WTC11 (cell line): ENCODE measurements around the gene FOXL2NB.

Experiments
- CBFB ChIP-seq: sonication (generic); formaldehyde crosslinking; IDR thresholded peaks from 2 replicates; pipeline ENCODE4 v1.8.1; 2022; ENCODE audit warnings: mild to moderate bottlenecking, low read depth, missing genetic modification reagents
- ESRRA ChIP-seq: sonication (generic); formaldehyde crosslinking; IDR thresholded peaks from 2 replicates; pipeline ENCODE4 v1.8.1; 2022; ENCODE audit warnings: mild to moderate bottlenecking, missing genetic modification reagents, borderline replicate concordance
- ZBTB21 ChIP-seq: sonication (generic); formaldehyde crosslinking; IDR thresholded peaks from 2 replicates; pipeline ENCODE4 v1.8.1; 2023; ENCODE audit warnings: mild to moderate bottlenecking, missing genetic modification reagents, borderline replicate concordance
- TF ChIP-seq, protein P1 (sequence below): fragments of 200-600 bp; IDR thresholded peaks from 2 replicates; pipeline ENCODE4 v1.8.0; 2022; ENCODE audit warnings: antibody characterized with exemption
- TF ChIP-seq, protein P2 (sequence below): sonication (generic); formaldehyde crosslinking; IDR thresholded peaks from 2 replicates; pipeline ENCODE4 v1.8.1; 2022; ENCODE audit warnings: mild to moderate bottlenecking, missing genetic modification reagents, moderate library complexity, borderline replicate concordance

DNA sequence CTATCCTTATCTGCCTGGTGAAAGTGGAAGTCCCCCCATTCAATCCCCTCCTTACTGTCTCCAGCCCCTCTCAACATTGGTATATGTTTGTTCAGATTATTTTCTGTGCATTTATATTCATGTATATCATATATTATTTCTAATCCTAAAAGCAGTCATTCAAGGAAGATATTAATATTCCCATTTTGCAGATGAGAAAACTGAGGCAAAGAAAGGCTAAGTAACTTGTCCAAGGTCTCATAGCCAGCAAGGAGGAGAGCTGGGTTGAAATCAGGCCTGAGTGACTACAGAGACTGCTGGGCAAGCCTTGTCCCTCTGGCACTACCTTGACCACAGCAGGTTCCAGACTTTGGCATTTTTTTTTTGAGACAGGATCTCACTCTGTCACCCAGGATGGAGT, 29.0 kb downstream of the FOXL2NB start:
- TF ChIP-seq, protein P1, sequence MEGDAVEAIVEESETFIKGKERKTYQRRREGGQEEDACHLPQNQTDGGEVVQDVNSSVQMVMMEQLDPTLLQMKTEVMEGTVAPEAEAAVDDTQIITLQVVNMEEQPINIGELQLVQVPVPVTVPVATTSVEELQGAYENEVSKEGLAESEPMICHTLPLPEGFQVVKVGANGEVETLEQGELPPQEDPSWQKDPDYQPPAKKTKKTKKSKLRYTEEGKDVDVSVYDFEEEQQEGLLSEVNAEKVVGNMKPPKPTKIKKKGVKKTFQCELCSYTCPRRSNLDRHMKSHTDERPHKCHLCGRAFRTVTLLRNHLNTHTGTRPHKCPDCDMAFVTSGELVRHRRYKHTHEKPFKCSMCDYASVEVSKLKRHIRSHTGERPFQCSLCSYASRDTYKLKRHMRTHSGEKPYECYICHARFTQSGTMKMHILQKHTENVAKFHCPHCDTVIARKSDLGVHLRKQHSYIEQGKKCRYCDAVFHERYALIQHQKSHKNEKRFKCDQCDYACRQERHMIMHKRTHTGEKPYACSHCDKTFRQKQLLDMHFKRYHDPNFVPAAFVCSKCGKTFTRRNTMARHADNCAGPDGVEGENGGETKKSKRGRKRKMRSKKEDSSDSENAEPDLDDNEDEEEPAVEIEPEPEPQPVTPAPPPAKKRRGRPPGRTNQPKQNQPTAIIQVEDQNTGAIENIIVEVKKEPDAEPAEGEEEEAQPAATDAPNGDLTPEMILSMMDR = no peak
- TF ChIP-seq CBFB (CRISPR knock-in tag) (no peak), ESRRA (CRISPR knock-in tag) (no peak), ZBTB21 (CRISPR knock-in tag) (no peak)
- TF ChIP-seq, protein P2, sequence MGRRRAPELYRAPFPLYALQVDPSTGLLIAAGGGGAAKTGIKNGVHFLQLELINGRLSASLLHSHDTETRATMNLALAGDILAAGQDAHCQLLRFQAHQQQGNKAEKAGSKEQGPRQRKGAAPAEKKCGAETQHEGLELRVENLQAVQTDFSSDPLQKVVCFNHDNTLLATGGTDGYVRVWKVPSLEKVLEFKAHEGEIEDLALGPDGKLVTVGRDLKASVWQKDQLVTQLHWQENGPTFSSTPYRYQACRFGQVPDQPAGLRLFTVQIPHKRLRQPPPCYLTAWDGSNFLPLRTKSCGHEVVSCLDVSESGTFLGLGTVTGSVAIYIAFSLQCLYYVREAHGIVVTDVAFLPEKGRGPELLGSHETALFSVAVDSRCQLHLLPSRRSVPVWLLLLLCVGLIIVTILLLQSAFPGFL = no peak
